H9 (cell line): Measurements from ENCODE around the gene NXPH1. TPM values are rescaled to one million over a fixed set of nuclear protein-coding genes. Genes with fewer than 3 reads are reported as not detected.
A peak's percentile ranks its signal among the peaks of the same experiment; 100 is the strongest.

Experiments
- DNase-seq: peaks from one replicate; pipeline ENCODE4 v3.0.0-alpha.2; 2017
- H2AFZ ChIP-seq: one replicate; pipeline ENCODE4 v1.6.1; 2013; ENCODE audit warnings: mild to moderate bottlenecking, low read length, control low read depth, moderate library complexity
- H2AK5ac ChIP-seq: 2 replicates; pipeline ENCODE4 v1.6.1; 2013; ENCODE audit warnings: low read length, control low read depth, mixed read lengths; ENCODE audit not compliant: insufficient read length
- H2BK120ac ChIP-seq: one replicate; pipeline ENCODE4 v1.6.1; 2013; ENCODE audit warnings: low read depth, mild to moderate bottlenecking, low read length, control low read depth, inconsistent platforms; ENCODE audit not compliant: poor library complexity, severe bottlenecking
- H2BK12ac ChIP-seq: 2 replicates; pipeline ENCODE4 v1.6.1; 2013; ENCODE audit warnings: low read length, control low read depth, mixed read lengths, low read depth; ENCODE audit not compliant: insufficient read length
- H2BK15ac ChIP-seq: 2 replicates; pipeline ENCODE4 v1.6.1; 2013; ENCODE audit warnings: low read depth, low read length, control low read depth
- H2BK20ac ChIP-seq: one replicate; pipeline ENCODE4 v1.6.1; 2013; ENCODE audit warnings: low read depth, mild to moderate bottlenecking, low read length, control low read depth, inconsistent platforms; ENCODE audit not compliant: poor library complexity, severe bottlenecking
- H2BK5ac ChIP-seq: 2 replicates; pipeline ENCODE4 v1.6.1; 2013; ENCODE audit warnings: low read length, control low read depth, mixed read lengths; ENCODE audit not compliant: insufficient read length
- H3K14ac ChIP-seq: 2 replicates; pipeline ENCODE4 v1.6.1; 2013; ENCODE audit warnings: low read length, control low read depth; ENCODE audit not compliant: insufficient read depth
- H3K18ac ChIP-seq: 2 replicates; pipeline ENCODE4 v1.6.1; 2013; ENCODE audit warnings: low read depth, mild to moderate bottlenecking, mixed read lengths, low read length, control low read depth; ENCODE audit not compliant: insufficient read length
- H3K23ac ChIP-seq: 2 replicates; pipeline ENCODE4 v1.6.1; 2013; ENCODE audit warnings: low read length, control low read depth, mixed read lengths, low read depth; ENCODE audit not compliant: insufficient read length
- H3K23me2 ChIP-seq: 2 replicates; pipeline ENCODE4 v1.6.1; 2013; ENCODE audit warnings: low read depth, mild to moderate bottlenecking, mixed read lengths, low read length, control low read depth; ENCODE audit not compliant: insufficient read length, poor library complexity, severe bottlenecking
- H3K27ac ChIP-seq: 2 replicates; pipeline ENCODE4 v1.5.1; 2013; ENCODE audit warnings: low read length, control low read depth, mixed read lengths, low read depth; ENCODE audit not compliant: insufficient read length
- H3K27me3 ChIP-seq: 2 replicates; pipeline ENCODE4 v1.6.1; 2013; ENCODE audit warnings: low read length, control low read depth, inconsistent platforms; ENCODE audit not compliant: insufficient read depth
- H3K4ac ChIP-seq: 2 replicates; pipeline ENCODE4 v1.6.1; 2013; ENCODE audit warnings: low read depth, mild to moderate bottlenecking, control low read depth, inconsistent platforms, low read length, moderate library complexity
- H3K4me1 ChIP-seq: 2 replicates; pipeline ENCODE4 v1.6.1; 2013; ENCODE audit warnings: low read length, control low read depth, inconsistent platforms; ENCODE audit not compliant: insufficient read depth
- H3K4me2 ChIP-seq: 2 replicates; pipeline ENCODE4 v1.6.1; 2013; ENCODE audit warnings: low read length, control low read depth, mixed read lengths; ENCODE audit not compliant: insufficient read length, insufficient read depth
- H3K56ac ChIP-seq: 2 replicates; pipeline ENCODE4 v1.6.1; 2013; ENCODE audit warnings: low read depth, mild to moderate bottlenecking, mixed read lengths, low read length, control low read depth; ENCODE audit not compliant: insufficient read length
- H3K79me1 ChIP-seq: 2 replicates; pipeline ENCODE4 v1.6.1; 2013; ENCODE audit warnings: low read depth, mild to moderate bottlenecking, moderate library complexity, low read length, control low read depth, inconsistent platforms; ENCODE audit not compliant: insufficient read depth, poor library complexity, severe bottlenecking
- H3K79me2 ChIP-seq: 2 replicates; pipeline ENCODE4 v1.6.1; 2013; ENCODE audit warnings: low read length, control low read depth, inconsistent platforms; ENCODE audit not compliant: insufficient read depth
- H3K9ac ChIP-seq: 2 replicates; pipeline ENCODE4 v1.6.1; 2013; ENCODE audit warnings: low read length, control low read depth, mixed read lengths; ENCODE audit not compliant: insufficient read length; ENCODE audit errors: extremely low read depth
- H3K9me3 ChIP-seq: one replicate; pipeline ENCODE4 v1.6.1; 2013; ENCODE audit warnings: low read depth, low read length, inconsistent platforms; ENCODE audit not compliant: control insufficient read depth
- H3T11ph ChIP-seq: one replicate; pipeline ENCODE4 v1.6.1; 2013; ENCODE audit warnings: mild to moderate bottlenecking, low read length, control low read depth, inconsistent platforms
- H4K20me1 ChIP-seq: one replicate; pipeline ENCODE4 v1.6.1; 2013; ENCODE audit not compliant: control insufficient read depth, insufficient read length, insufficient read depth
- H4K5ac ChIP-seq: 2 replicates; pipeline ENCODE4 v1.6.1; 2013; ENCODE audit warnings: low read depth, mild to moderate bottlenecking, mixed read lengths, low read length, control low read depth; ENCODE audit not compliant: insufficient read length
- H4K8ac ChIP-seq: replicated peaks from 2 replicates; pipeline ENCODE4 v1.6.1; 2013; ENCODE audit warnings: low read length, control low read depth, mixed read lengths, low read depth; ENCODE audit not compliant: insufficient read length
- H4K91ac ChIP-seq: 2 replicates; pipeline ENCODE4 v1.6.1; 2013; ENCODE audit warnings: low read depth, mild to moderate bottlenecking, moderate library complexity, mixed read lengths, low read length, control low read depth; ENCODE audit not compliant: insufficient read length
- H3K27ac Mint-ChIP-seq, 3 experiments: 2 replicates in 2 of 3; 3 replicates in 1 of 3; pipeline ENCODE4 v1.8.0; 2020 to 2021; ENCODE audit warnings: mixed read lengths in 3 of 3, mild to moderate bottlenecking in 1 of 3, moderate library complexity in 1 of 3
- H3K27me3 Mint-ChIP-seq: 2 replicates; pipeline ENCODE4 v1.8.0; 2021; ENCODE audit warnings: low read depth, mild to moderate bottlenecking, moderate library complexity, mixed read lengths
- H3K36me3 Mint-ChIP-seq, 3 experiments: 2 replicates in 2 of 3; 3 replicates in 1 of 3; pipeline ENCODE4 v1.8.0; 2020 to 2021; ENCODE audit warnings: low read depth in 3 of 3, mixed read lengths in 3 of 3; ENCODE audit not compliant: insufficient read depth in 1 of 3
- H3K4me1 Mint-ChIP-seq, 2 experiments: 2 replicates each; pipeline ENCODE4 v1.8.0; 2020; ENCODE audit warnings: mixed read lengths in 2 of 2
- H3K4me3 Mint-ChIP-seq, 2 experiments: 2 replicates in 1 of 2; 3 replicates in 1 of 2; pipeline ENCODE4 v1.8.0; 2020 to 2021; ENCODE audit warnings: mild to moderate bottlenecking in 2 of 2, mixed read lengths in 2 of 2, moderate library complexity in 1 of 2
- H3K9me3 Mint-ChIP-seq, 2 experiments: 2 replicates in 1 of 2; 3 replicates in 1 of 2; pipeline ENCODE4 v1.8.0; 2020; ENCODE audit warnings: mild to moderate bottlenecking in 2 of 2, mixed read lengths in 2 of 2, moderate library complexity in 1 of 2
- CTCF ChIP-seq: fragments of 200-600 bp; sonication (generic); conservative IDR thresholded peaks from 3 replicates; pipeline ENCODE4 v1.8.0; 2021; ENCODE audit warnings: antibody characterized with exemption, mild to moderate bottlenecking
- WGBS: extraction: QIAGEN DNeasy Blood & Tissue Kit; methylation state at CpG from one replicate; pipeline ENCODE4 v1.1.7; 2013; ENCODE audit warnings: missing lambda C conversion rate, low lambda C conversion rate, mixed read lengths; ENCODE audit not compliant: insufficient read length; ENCODE audit errors: extremely low coverage; 5-methylcytosine and 5-hydroxymethylcytosine counted together
- total RNA-seq: library from RNA; stranded (reverse); gene quantifications from 2 replicates; pipeline ENCODE4 v1.2.1, GENCODE V29; 2021

Gene NXPH1
- total RNA-seq, 1 experiment from 2014 or later, result 0.15 TPM

- no peaks in the 10 kb centered on the region for H3K23me2 ChIP-seq
- no peaks in the 10 kb centered on the region for H3K27me3 ChIP-seq
- no peaks in the 10 kb centered on the region for H3K79me1 ChIP-seq
- no peak overlapping the region for H3K56ac ChIP-seq
- no peak overlapping the region for H3K14ac ChIP-seq
- H4K91ac ChIP-seq, result no peak overlapping the region
- H3T11ph ChIP-seq, result no peak overlapping the region
- no peak overlapping the region for H2AK5ac ChIP-seq
- H2BK120ac ChIP-seq, result no peak overlapping the region
- H2BK5ac ChIP-seq, result no peak overlapping the region
- H2BK12ac ChIP-seq, result no peak overlapping the region
- no peak overlapping the region for H3K27ac ChIP-seq
- no peaks in the 10 kb centered on the region for H3K9me3 ChIP-seq
- no peak overlapping the region for H4K5ac ChIP-seq
- no peaks in the 10 kb centered on the region for H3K79me2 ChIP-seq
- WGBS, result no CpG with 5 or more reads among the region's 2 CpGs
- H3K4me1 ChIP-seq, result no peaks in the 10 kb centered on the region
- DNase-seq, result no peak
- H3K4ac ChIP-seq, result no peak overlapping the region
- no peak overlapping the region for H2AFZ ChIP-seq
- H2BK15ac ChIP-seq, result no peak overlapping the region
- no peaks in the 10 kb centered on the region for H4K20me1 ChIP-seq
- Mint-ChIP-seq H3K4me1 (peaks cover 7 to 14% of the 10 kb centered on the region in 2 experiments; a peak in 3 of 4 replicates), H3K36me3 (peaks cover 0 to 4% (median 1%) of the 10 kb centered on the region in 3 experiments; a peak in 2 of 7 replicates), H3K27me3 (no peaks in the 10 kb centered on the region), H3K27ac (peak overlapping the region in 1 of 3 experiments; percentile 13; a peak in 1 of 7 replicates), H3K9me3 (no peaks in the 10 kb centered on the region), H3K4me3 (no peak overlapping the region)
- no peak for TF ChIP-seq CTCF
- H3K18ac ChIP-seq, result no peak overlapping the region
- H3K23ac ChIP-seq, result no peak overlapping the region
- no peak overlapping the region for H3K9ac ChIP-seq
- H3K4me2 ChIP-seq, result no peak overlapping the region
- no peak overlapping the region for H4K8ac ChIP-seq
- H2BK20ac ChIP-seq, result no peak overlapping the region
These were observed 179.8 kb downstream of the NXPH1 start for GRCh38 chr7:8613191-8613590.
